K562 (cell line): ENCODE measurements around the gene CCNL2. TPM values are rescaled to one million over a fixed set of nuclear protein-coding genes. Genes with fewer than 3 reads are reported as not detected.

ENCODE experiments used
- ATAC-seq: fragments of 200-7000 bp; cut with Tn5 transposase; 3 replicates; pipeline ENCODE4 v1.9.1; 2020; ENCODE audit warnings: moderate library complexity
- BruUV-seq: library from RNA; stranded (reverse); fragments of 400-500 nt; replicated peaks from 2 replicates; lab custom pipeline; 2021; lab: Mats Ljungman, UMichigan
- CTCF ChIA-PET: fragments of 300-600 bp; formaldehyde crosslinking; extraction: SDS; loops from one replicate; lab custom pipeline; 2021; ENCODE audit warnings: low intra/inter-chr PET ratio; lab: Yijun Ruan, JAX
- POLR2A ChIA-PET: fragments of 300-600, 350-650 bp; sonication (Branson Sonifier 250); formaldehyde crosslinking; extraction: SDS; loops from one replicate; lab custom pipeline; 2021; ENCODE audit warnings: antibody characterized with exemption, inconsistent platforms; lab: Yijun Ruan, JAX
- DNase-seq, 4 experiments: peaks; one replicate each; pipeline versions ENCODE4 v3.0.0 to v3.0.0-alpha.2; 2011 to 2018; ENCODE audit warnings: low spot score in 3 of 4, mixed read lengths in 3 of 4; ENCODE audit errors: extremely low read depth in 1 of 4
- FAIRE-seq: peaks from 2 replicates; lab custom pipeline; 2011; peaks lifted over from hg19 to GRCh38; lab: Jason Lieb, UNC
- H2AFZ ChIP-seq: 2 replicates; pipeline ENCODE4 v1.6.0; 2011; ENCODE audit warnings: low read depth, low read length, control low read depth, inconsistent platforms
- H3K27ac ChIP-seq: fragments of 200-600 bp; 3 replicates; pipeline ENCODE4 v1.8.0; 2011; ENCODE audit warnings: low read depth, mild to moderate bottlenecking, control low read depth, inconsistent platforms, low read length, moderate library complexity, mixed read lengths; ENCODE audit errors: extremely low read depth
- H3K27me3 ChIP-seq, 2 experiments: fragments of 300-600 bp in 1 of 2; 2 replicates in 1 of 2; 3 replicates in 1 of 2; pipeline versions ENCODE4 v1.6.0 to v1.8.0; 2011; ENCODE audit warnings: inconsistent platforms in 2 of 2, low read length in 2 of 2, mild to moderate bottlenecking in 1 of 2, mixed read lengths in 1 of 2, moderate library complexity in 1 of 2; ENCODE audit not compliant: control insufficient read depth in 2 of 2, insufficient read depth in 2 of 2
- H3K36me3 ChIP-seq: fragments of 300-600 bp; 3 replicates; pipeline ENCODE4 v1.8.0; 2011; ENCODE audit warnings: mild to moderate bottlenecking, low read length, inconsistent platforms; ENCODE audit not compliant: control insufficient read depth, insufficient read depth
- H3K4me1 ChIP-seq, 2 experiments: fragments of 200-600 bp in 1 of 2; replicated peaks in 1 of 2; 2 replicates in 1 of 2; 3 replicates in 1 of 2; pipeline versions ENCODE4 v1.5.1 to v1.8.0; 2011; ENCODE audit warnings: inconsistent platforms in 2 of 2, low read length in 2 of 2, mild to moderate bottlenecking in 1 of 2, mixed read lengths in 1 of 2, moderate library complexity in 1 of 2; ENCODE audit not compliant: control insufficient read depth in 2 of 2, insufficient read depth in 2 of 2
- H3K4me2 ChIP-seq: 2 replicates; pipeline ENCODE4 v1.6.1; 2011; ENCODE audit warnings: low read length, control low read depth, inconsistent platforms, mixed read lengths; ENCODE audit not compliant: insufficient read depth
- H3K4me3 ChIP-seq: fragments of 200-600 bp; sonication (generic), shearing (Covaris generic); 2 replicates; pipeline ENCODE4 v1.5.1; 2016; ENCODE audit warnings: control low read depth, inconsistent platforms
- H3K79me2 ChIP-seq: fragments of 200-600 bp; 3 replicates; pipeline ENCODE4 v1.8.0; 2011; ENCODE audit warnings: low read length, inconsistent platforms; ENCODE audit not compliant: control insufficient read depth, insufficient read depth
- H3K9ac ChIP-seq, 2 experiments: 2 replicates each; pipeline versions ENCODE4 v1.6.0 to v1.6.1; 2011; ENCODE audit warnings: low read depth in 2 of 2, low read length in 2 of 2, control low read depth in 1 of 2, inconsistent platforms in 1 of 2, mild to moderate bottlenecking in 1 of 2, mixed read lengths in 1 of 2; ENCODE audit not compliant: insufficient read depth in 1 of 2
- H3K9me1 ChIP-seq: one replicate; pipeline ENCODE4 v1.6.0; 2011; ENCODE audit warnings: inconsistent platforms, mild to moderate bottlenecking, low read length, moderate library complexity; ENCODE audit not compliant: control insufficient read depth, insufficient read depth
- H3K9me3 ChIP-seq: replicated peaks from 2 replicates; pipeline ENCODE4 v1.5.1; 2011; ENCODE audit warnings: low read depth, low read length, inconsistent platforms; ENCODE audit not compliant: control insufficient read depth, insufficient read depth
- H4K20me1 ChIP-seq: replicated peaks from 2 replicates; pipeline ENCODE4 v1.6.1; 2011; ENCODE audit warnings: low read length, inconsistent platforms, mixed read lengths; ENCODE audit not compliant: control insufficient read depth, insufficient read depth
- ATF1 ChIP-seq, 2 experiments: fragments of 450-650 bp in 1 of 2; IDR thresholded peaks; 2 replicates each; pipeline ENCODE4 v1.6.1; 2016; ENCODE audit warnings: missing compliant biosample characterization in 1 of 2, missing genetic modification characterization in 1 of 2
- CREB3L1 ChIP-seq: fragments of 450-650 bp; IDR thresholded peaks from 2 replicates; pipeline ENCODE4 v1.6.1; 2014; ENCODE audit warnings: low read depth, mild to moderate bottlenecking, moderate library complexity, borderline replicate concordance
- KDM4B ChIP-seq, 2 experiments: fragments of 450-650 bp in 1 of 2; sonication (generic) in 1 of 2; IDR thresholded peaks; 2 replicates each; pipeline ENCODE4 v1.6.1; 2016 to 2017; ENCODE audit warnings: borderline replicate concordance in 2 of 2, antibody characterized with exemption in 1 of 2, low read depth in 1 of 2, mild to moderate bottlenecking in 1 of 2
- KLF10 ChIP-seq: fragments of 250-450 bp; sonication (Bioruptor Pico); IDR thresholded peaks from 2 replicates; pipeline ENCODE4 v1.6.1; 2021; ENCODE audit warnings: matching md5 sums
- MITF ChIP-seq: IDR thresholded peaks from 2 replicates; pipeline ENCODE4 v1.6.1; 2014; ENCODE audit warnings: antibody characterized with exemption
- NR4A1 ChIP-seq, 2 experiments: fragments of 250-450 bp in 1 of 2; fragments of 450-650 bp in 1 of 2; sonication (Bioruptor Pico) in 1 of 2; IDR thresholded peaks; 2 replicates each; pipeline versions ENCODE4 v1.4.0 to v1.6.1; 2016 to 2020; ENCODE audit warnings: mild to moderate bottlenecking in 2 of 2, missing compliant biosample characterization in 1 of 2, missing genetic modification characterization in 1 of 2, moderate library complexity in 1 of 2
- NRF1 ChIP-seq, 2 experiments: fragments of 450-650 bp; IDR thresholded peaks in 1 of 2; conservative IDR thresholded peaks in 1 of 2; 2 replicates each; pipeline ENCODE4 v1.6.1; 2014; ENCODE audit warnings: mild to moderate bottlenecking in 2 of 2
- OTX1 ChIP-seq: fragments of 450-650 bp; formaldehyde crosslinking; IDR thresholded peaks from 2 replicates; pipeline ENCODE4 v1.4.0; 2022; ENCODE audit warnings: mild to moderate bottlenecking
- RAD21 ChIP-seq, 2 experiments: fragments of 250-450 bp in 1 of 2; fragments of 450-650 bp in 1 of 2; sonication (Bioruptor Pico) in 1 of 2; formaldehyde crosslinking in 1 of 2; IDR thresholded peaks in 1 of 2; conservative IDR thresholded peaks in 1 of 2; 2 replicates each; pipeline versions ENCODE4 v1.4.0 to v1.8.0; 2020 to 2022; ENCODE audit warnings: mild to moderate bottlenecking in 2 of 2, moderate library complexity in 1 of 2
- RB1 ChIP-seq: fragments of 450-650 bp; IDR thresholded peaks from 2 replicates; pipeline ENCODE4 v1.6.1; 2017; ENCODE audit warnings: low read depth, mild to moderate bottlenecking
- ZFP36 ChIP-seq: fragments of 150-350 bp; IDR thresholded peaks from 2 replicates; pipeline ENCODE4 v1.6.1; 2018; ENCODE audit warnings: low read length, low read depth; ENCODE audit not compliant: partially characterized antibody
- ZMIZ1 ChIP-seq, 2 experiments: fragments of 150-350 bp in 1 of 2; IDR thresholded peaks; 2 replicates each; pipeline ENCODE4 v1.6.1; 2012 to 2016; ENCODE audit warnings: low read depth in 2 of 2, low read length in 2 of 2, mild to moderate bottlenecking in 1 of 2, moderate library complexity in 1 of 2
- ZNF224 ChIP-seq: sonication (generic); formaldehyde crosslinking; IDR thresholded peaks from 2 replicates; pipeline ENCODE4 v1.8.0; 2022; ENCODE audit warnings: mild to moderate bottlenecking, missing genetic modification reagents
- WGBS: fragments of 100-300 bp; shearing (Covaris generic); methylation state at CpG from one replicate; pipeline ENCODE4 v1.1.6; 2016; ENCODE audit warnings: low coverage, mixed read lengths; ENCODE audit not compliant: insufficient coverage; ENCODE audit errors: missing lambda C conversion rate; 5-methylcytosine and 5-hydroxymethylcytosine counted together
- in situ Hi-C: fragments of 300-500 bp; cut with MboI; formaldehyde crosslinking; loops from 4 replicates; pipeline ENCODE4 v1.15.0; 2018; ENCODE audit warnings: inconsistent platforms, mixed read lengths
- intact Hi-C: fragments of 100-400 bp; cut with micrococcal nuclease; formaldehyde crosslinking; loops from 2 replicates; pipeline ENCODE4 v1.14.2; 2022
- polyA plus RNA-seq, 8 experiments: library from polyadenylated mRNA; depleted of rRNA in 4 of 8; stranded (reverse) in 5 of 8; unstranded in 3 of 8; fragments of >200 nt; fragmentation: Nextera tagmentation in 2 of 8; fragmentation: Illumina TruSeq in 1 of 8; extraction: Ambion mirVana in 2 of 8; extraction: Trizol in 1 of 8; gene quantifications; 2 replicates each; pipeline versions ENCODE4 v1.2.1 to v1.2.3, GENCODE V29; 2011 to 2014; ENCODE audit warnings: inconsistent platforms in 1 of 8, missing spikeins in 1 of 8
- total RNA-seq, 7 experiments: library from RNA; depleted of rRNA in 6 of 7; stranded (reverse); fragments of >200 nt in 6 of 7; fragmentation: Illumina TruSeq in 2 of 7; extraction: Trizol in 2 of 7; gene quantifications; 2 replicates each; pipeline versions ENCODE4 v1.2.1 to v1.2.3, GENCODE V29; 2011 to 2021; ENCODE audit warnings: low replicate concordance in 1 of 7

CCNL2 gene
- total and polyA plus RNA-seq, 9 of the 15 experiments (the other 6 are each of a cell fraction or from before 2014, with no cell fraction given), result 2.8 to 287 (median 94.5) TPM

GRCh38 chr1:1434824-1435105 lies 35.6 kb upstream of the CCNL2 start:
- H3K27ac ChIP-seq, result no peak overlapping the region; the same call in 1 of the 3 replicates
- H3K4me2 ChIP-seq, result peak overlapping the region; percentile 85
- no peaks in the 10 kb centered on the region for H3K36me3 ChIP-seq
- H3K9me1 ChIP-seq, result no peaks in the 10 kb centered on the region
- H2AFZ ChIP-seq, result peak overlapping the region; percentile 97; the same call in 1 of the 2 replicates
- TF ChIP-seq ZMIZ1 (IDR thresholded peaks at IDR 0.05; ENCODE audit: low read depth in 2 of 2, low read length in 2 of 2) (no peak), ATF1 (CRISPR knock-in tag; IDR thresholded peaks at IDR 0.05) (no peak), ATF1 (tag; IDR thresholded peaks at IDR 0.05) (no peak), MITF (no peak), OTX1 (CRISPR knock-in tag) (0 out of 2 replicates have a peak, but pooled peaks have one; percentile 11), NR4A1 (CRISPR knock-in tag; IDR thresholded peaks at IDR 0.05) (0 out of 2 replicates have a peak, but pooled peaks have one; percentile 13), NR4A1 (tag; IDR thresholded peaks at IDR 0.05) (no peak), NRF1 (conservative IDR thresholded peaks at IDR 0.05 in 1 of 2, IDR thresholded peaks at IDR 0.05 in 1 of 2) (no peak), KLF10 (CRISPR knock-in tag) (no peak), RB1 (no peak), ZFP36 (peak; percentile 35), KDM4B (IDR thresholded peaks at IDR 0.05; ENCODE audit: borderline replicate concordance in 2 of 2, low read depth in 1 of 2) (no peak), ZNF224 (CRISPR knock-in tag) (no peak), CREB3L1 (no peak), RAD21 (CRISPR knock-in tag; conservative IDR thresholded peaks at IDR 0.05 in 1 of 2, IDR thresholded peaks at IDR 0.05 in 1 of 2) (no peak)
- TF ChIP-seq, all 486 proteins: peak for 3
- Histone ChIP-seq H4K20me1 (no peaks in the 10 kb centered on the region), H3K9me3 (no peaks in the 10 kb centered on the region), H3K4me3 (no peak overlapping the region), H3K79me2 (no peaks in the 10 kb centered on the region; the same call in 2 of the 3 replicates), H3K27me3 (no peaks in the 10 kb centered on the region), H3K9ac (peak overlapping the region; percentile 48 to 90; a peak in 3 of 4 replicates), H3K4me1 (peaks cover 45 to 96% of the 10 kb centered on the region in 2 experiments)
- FAIRE-seq (no peak), ATAC-seq (no peak), DNase-seq (no peak)
- intact Hi-C loops, result no loop called here
- ChIA-PET CTCF (no interaction called here), POLR2A (no interaction called here)
- in situ Hi-C loops, result no loop called here
- BruUV-seq, result no TSS peak
- WGBS, result 91% methylated on average over 4 of the region's 4 CpGs
